Measurements from ENCODE around the gene ACY1. TPM values are rescaled to one million over a fixed set of nuclear protein-coding genes. Genes with fewer than 3 reads are reported as not detected.

Gene ACY1
- total RNA-seq, 4 donors from 2014 or later = 165 to 426 (median 250) TPM

GRCh38 chr3:51970606-51971300 lies 12.6 kb upstream of the ACY1 start:
- WGBS, 2 donors (ENCODE audit: low coverage in 1 of 2) = 63% methylated on average over 6 of the region's 6 CpGs; no CpG with 5 or more reads in 1 of the 2 donors
- DNase-seq = peak; percentile 50
- TF ChIP-seq POLR2AphosphoS5 (IDR thresholded peaks at IDR 0.05) = no peak
- TF ChIP-seq EP300 (IDR thresholded peaks at IDR 0.05; ENCODE audit: low read depth) = no peak
- no peak for TF ChIP-seq POLR2A (IDR thresholded peaks at IDR 0.05)
- TF ChIP-seq, protein P1, sequence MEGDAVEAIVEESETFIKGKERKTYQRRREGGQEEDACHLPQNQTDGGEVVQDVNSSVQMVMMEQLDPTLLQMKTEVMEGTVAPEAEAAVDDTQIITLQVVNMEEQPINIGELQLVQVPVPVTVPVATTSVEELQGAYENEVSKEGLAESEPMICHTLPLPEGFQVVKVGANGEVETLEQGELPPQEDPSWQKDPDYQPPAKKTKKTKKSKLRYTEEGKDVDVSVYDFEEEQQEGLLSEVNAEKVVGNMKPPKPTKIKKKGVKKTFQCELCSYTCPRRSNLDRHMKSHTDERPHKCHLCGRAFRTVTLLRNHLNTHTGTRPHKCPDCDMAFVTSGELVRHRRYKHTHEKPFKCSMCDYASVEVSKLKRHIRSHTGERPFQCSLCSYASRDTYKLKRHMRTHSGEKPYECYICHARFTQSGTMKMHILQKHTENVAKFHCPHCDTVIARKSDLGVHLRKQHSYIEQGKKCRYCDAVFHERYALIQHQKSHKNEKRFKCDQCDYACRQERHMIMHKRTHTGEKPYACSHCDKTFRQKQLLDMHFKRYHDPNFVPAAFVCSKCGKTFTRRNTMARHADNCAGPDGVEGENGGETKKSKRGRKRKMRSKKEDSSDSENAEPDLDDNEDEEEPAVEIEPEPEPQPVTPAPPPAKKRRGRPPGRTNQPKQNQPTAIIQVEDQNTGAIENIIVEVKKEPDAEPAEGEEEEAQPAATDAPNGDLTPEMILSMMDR (IDR thresholded peaks at IDR 0.05) = no peak

GRCh38 chr3:51971350-51971749 lies 12.0 kb upstream of the ACY1 start:
- intact Hi-C loops (cut with DNase I; ENCODE audit: low total_unique reads) = no loop called here
- Histone ChIP-seq H3K27me3 (no peaks in the 10 kb centered on the region), H3K9me3 (no peaks in the 10 kb centered on the region), H3K36me3 (no peaks in the 10 kb centered on the region), H3K4me3 (no peak overlapping the region), H3K4me1 (peaks cover 14 to 49% (median 41%) of the 10 kb centered on the region in 4 donors), H3K27ac (no peak overlapping the region)
- DNase-seq = no peak
- TF ChIP-seq EP300 (IDR thresholded peaks at IDR 0.05; ENCODE audit: low read depth) = no peak
- no peak for TF ChIP-seq POLR2AphosphoS5 (IDR thresholded peaks at IDR 0.05)
- TF ChIP-seq, protein P1 (IDR thresholded peaks at IDR 0.05) = no peak
- TF ChIP-seq POLR2A (IDR thresholded peaks at IDR 0.05) = no peak
- in situ Hi-C loops (cut with MboI; ENCODE audit: low pct_ligation_motif_present in 1 of 4, low pct_unique_long_range_greater_than_20kb in 1 of 4, low sequenced_read_pairs in 3 of 4) = no loop called here
- WGBS, 2 donors (ENCODE audit: low coverage in 1 of 2) = 78 to 100% methylated on average over 1 to 2 of the region's 11 CpGs

More at GRCh38 chr3:51970606-51971300, 12.6 kb upstream of the ACY1 start:
- Histone ChIP-seq H3K4me1 (peaks cover 14 to 52% (median 43%) of the 10 kb centered on the region in 4 donors), H3K9me3 (no peaks in the 10 kb centered on the region), H3K36me3 (no peaks in the 10 kb centered on the region), H3K27me3 (no peaks in the 10 kb centered on the region), H3K4me3 (no peak overlapping the region), H3K27ac (no peak overlapping the region)
- intact Hi-C loops (cut with DNase I; ENCODE audit: low total_unique reads) = no loop called here
- in situ Hi-C loops (cut with MboI; ENCODE audit: low pct_ligation_motif_present in 1 of 4, low pct_unique_long_range_greater_than_20kb in 1 of 4, low sequenced_read_pairs in 3 of 4) = no loop called here

DNA sequence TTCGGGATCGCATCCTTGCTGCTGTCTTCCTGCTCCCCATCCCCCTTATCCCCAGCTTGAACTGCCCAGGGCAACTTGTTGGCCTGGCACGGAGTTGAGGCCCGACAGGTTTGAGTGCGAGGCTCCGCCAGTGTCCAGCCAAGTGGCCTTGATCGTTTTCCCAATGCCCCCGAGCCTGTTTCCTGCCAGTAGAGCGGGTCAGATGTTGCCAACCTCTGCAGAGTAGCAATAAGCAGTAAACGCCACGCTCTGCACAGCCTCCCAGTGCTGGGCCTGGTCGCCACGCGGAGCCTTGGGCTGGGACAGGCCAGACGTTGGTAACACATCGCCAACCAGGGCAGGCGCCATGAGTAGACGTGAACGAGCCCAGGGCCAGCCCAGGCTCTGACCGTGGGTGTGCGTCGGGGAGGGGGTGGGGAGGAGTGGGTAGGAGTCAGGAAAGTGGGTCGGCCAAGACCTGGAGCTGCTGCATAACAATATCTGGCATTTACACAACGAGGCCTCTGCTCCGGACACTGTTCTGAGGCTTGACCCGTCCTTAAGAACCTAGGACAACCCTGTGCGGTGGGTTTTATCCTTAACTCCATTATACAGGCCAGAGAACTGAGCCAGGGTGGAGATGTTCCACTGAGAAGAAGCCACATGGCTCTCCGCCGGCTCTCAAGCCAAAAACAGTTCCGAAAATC lies 8.9 kb upstream of the ACY1 start:
- H3K36me3 ChIP-seq = no peaks in the 10 kb centered on the region
- in situ Hi-C loops (cut with MboI; ENCODE audit: low pct_ligation_motif_present in 1 of 4, low pct_unique_long_range_greater_than_20kb in 1 of 4, low sequenced_read_pairs in 3 of 4) (no loop called here), intact Hi-C loops (cut with DNase I; ENCODE audit: low total_unique reads) (no loop called here)
- peak overlapping the region; percentile 59 to 82 (median 62) for H3K4me3 ChIP-seq
- H3K9me3 ChIP-seq = no peaks in the 10 kb centered on the region
- DNase-seq = peak; percentile 46
- no peak for TF ChIP-seq POLR2AphosphoS5 (IDR thresholded peaks at IDR 0.05)
- TF ChIP-seq, protein P1 (IDR thresholded peaks at IDR 0.05) = peak in 3 of 5 experiments; percentile 28 to 48 (median 38)
- WGBS, 2 donors (ENCODE audit: low coverage in 1 of 2) = 4 to 5% methylated on average over 5 to 25 of the region's 30 CpGs
- H3K27me3 ChIP-seq = no peaks in the 10 kb centered on the region
- H3K27ac ChIP-seq = peak overlapping the region; percentile 95 to 97 (median 96)
- peaks cover 6 to 32% (median 23%) of the 10 kb centered on the region in 4 donors for H3K4me1 ChIP-seq

DNA sequence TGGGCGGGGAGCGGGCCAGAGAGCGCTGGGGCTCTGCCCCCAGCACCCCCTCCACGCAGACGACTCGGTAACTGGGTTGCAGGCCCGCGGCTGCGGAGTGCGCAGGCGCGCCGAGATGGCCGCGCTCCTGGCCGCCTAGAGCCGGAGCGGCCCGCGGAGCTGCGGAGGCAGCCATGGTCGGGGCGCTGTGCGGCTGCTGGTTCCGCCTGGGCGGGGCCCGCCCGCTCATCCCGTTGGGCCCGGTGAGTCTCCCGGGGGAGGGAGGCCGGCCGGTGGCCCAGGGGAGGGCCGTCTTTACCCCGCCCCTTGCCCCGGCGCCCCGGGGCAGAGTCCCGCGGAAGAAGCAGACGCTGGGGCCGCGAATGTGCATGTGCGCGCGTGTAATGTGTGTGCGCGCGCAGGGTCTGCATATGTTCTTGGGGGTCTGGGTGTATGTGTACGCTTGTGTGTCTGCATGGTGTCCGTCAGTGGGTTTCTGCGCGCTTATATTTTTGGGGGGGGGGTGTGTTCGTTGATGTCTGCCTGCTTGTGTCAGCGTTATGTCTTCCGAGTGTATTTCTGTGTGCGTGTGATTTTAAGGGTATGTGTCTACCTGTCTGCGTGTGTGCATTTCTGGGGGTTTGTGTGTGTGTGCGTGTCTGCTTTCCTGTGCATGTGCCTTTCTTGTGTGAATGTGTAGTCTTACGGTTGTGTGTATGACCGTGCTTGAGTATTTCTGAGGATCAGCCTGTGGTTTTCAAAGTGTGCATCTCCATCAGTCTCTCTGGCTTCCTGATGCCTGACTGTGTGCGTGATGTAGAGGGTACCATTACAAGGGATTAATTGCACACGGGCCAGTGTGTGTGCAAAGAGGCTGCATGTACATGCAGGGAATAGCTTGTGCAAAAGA lies 8.1 kb upstream of the ACY1 start, which contains the start of gene ABHD14A:
TSS of gene ABHD14A (plus strand) at position 102 of the 889 bp plus-strand sequence. CDS start at position 174, 72 bp downstream.
- peak within 1 kb of the TSS; percentile 59 to 82 (median 62) for H3K4me3 ChIP-seq
- peak; percentile 88 for DNase-seq
- no peaks in the 10 kb centered on the region for H3K27me3 ChIP-seq
- WGBS, 2 donors (ENCODE audit: low coverage in 1 of 2) = 1 to 8% methylated on average over 2 to 44 of the region's 63 CpGs
- no peaks in the 10 kb centered on the region for H3K36me3 ChIP-seq
- intact Hi-C loops (cut with DNase I; ENCODE audit: low total_unique reads) = no loop called here
- H3K9me3 ChIP-seq = no peaks in the 10 kb centered on the region
- in situ Hi-C loops (cut with MboI; ENCODE audit: low pct_ligation_motif_present in 1 of 4, low pct_unique_long_range_greater_than_20kb in 1 of 4, low sequenced_read_pairs in 3 of 4) = no loop called here
- TF ChIP-seq, protein P1 (IDR thresholded peaks at IDR 0.05) = no peak
- TF ChIP-seq POLR2A (IDR thresholded peaks at IDR 0.05) (peak; percentile 85), POLR2AphosphoS5 (IDR thresholded peaks at IDR 0.05) (peak; percentile 42 to 87 (median 85)), EP300 (IDR thresholded peaks at IDR 0.05; ENCODE audit: low read depth) (no peak)
- H3K4me1 ChIP-seq = peaks cover 6 to 32% (median 23%) of the 10 kb centered on the region in 4 donors
- peak within 1 kb of the TSS; percentile 95 to 97 (median 96) for H3K27ac ChIP-seq
